A549 treated with AZD2906 at 1 μM for 4 hours (cell line): ENCODE results near the gene AGR2. TPM values are rescaled to one million over a fixed set of nuclear protein-coding genes. Genes with fewer than 3 reads are reported as not detected.

Experiments
- total RNA-seq: library from RNA; stranded (reverse); fragments of 200-300 nt; extraction: Qiagen RNA extraction; gene quantifications from 5 replicates; pipeline ENCODE4 v1.2.3, GENCODE V29; 2022

The AGR2 gene
- total RNA-seq: 95.6 to 172 TPM (median 133 TPM) in 5 replicates

DNA sequence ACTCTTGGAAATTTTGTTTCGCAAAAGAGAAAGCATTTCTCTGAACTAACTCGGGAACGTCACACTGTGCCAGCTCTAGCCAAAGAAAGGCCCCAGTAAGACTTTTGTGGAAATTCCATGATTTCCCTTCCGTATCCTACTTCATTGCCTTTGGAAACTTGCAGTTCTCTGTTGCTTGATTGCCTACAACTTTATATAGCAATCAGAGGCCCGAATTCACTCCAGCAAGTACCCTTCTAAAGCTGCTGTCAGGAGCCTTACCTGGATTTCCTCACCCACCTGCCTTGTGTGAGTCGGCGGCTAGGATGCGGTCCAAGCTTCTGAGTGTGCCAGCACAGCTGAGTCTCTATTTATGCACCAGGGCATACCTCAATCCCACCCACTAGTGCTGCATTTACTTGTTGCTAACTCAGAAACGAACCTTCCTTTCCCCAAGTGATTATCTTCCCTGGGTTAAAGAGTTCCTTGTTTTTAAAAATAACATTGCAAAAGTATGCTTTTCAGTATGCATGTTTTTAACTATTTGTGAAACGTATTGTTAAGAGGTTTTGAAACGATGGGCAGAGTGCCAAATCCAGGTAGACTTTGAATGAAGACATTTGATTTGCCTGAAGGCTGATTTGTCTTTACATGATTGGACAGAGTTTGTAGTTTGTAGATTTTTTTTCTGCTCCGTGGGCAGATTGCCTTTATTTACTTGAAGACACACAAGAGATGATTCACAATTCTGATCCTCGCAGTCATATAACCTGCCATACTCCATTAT is at the start of gene AGR2:
Gene AGR2, minus strand, starts transcription at position 326 of the 766 bp plus-strand sequence. CDS start 3,203 bp downstream, outside the sequence.

DNA sequence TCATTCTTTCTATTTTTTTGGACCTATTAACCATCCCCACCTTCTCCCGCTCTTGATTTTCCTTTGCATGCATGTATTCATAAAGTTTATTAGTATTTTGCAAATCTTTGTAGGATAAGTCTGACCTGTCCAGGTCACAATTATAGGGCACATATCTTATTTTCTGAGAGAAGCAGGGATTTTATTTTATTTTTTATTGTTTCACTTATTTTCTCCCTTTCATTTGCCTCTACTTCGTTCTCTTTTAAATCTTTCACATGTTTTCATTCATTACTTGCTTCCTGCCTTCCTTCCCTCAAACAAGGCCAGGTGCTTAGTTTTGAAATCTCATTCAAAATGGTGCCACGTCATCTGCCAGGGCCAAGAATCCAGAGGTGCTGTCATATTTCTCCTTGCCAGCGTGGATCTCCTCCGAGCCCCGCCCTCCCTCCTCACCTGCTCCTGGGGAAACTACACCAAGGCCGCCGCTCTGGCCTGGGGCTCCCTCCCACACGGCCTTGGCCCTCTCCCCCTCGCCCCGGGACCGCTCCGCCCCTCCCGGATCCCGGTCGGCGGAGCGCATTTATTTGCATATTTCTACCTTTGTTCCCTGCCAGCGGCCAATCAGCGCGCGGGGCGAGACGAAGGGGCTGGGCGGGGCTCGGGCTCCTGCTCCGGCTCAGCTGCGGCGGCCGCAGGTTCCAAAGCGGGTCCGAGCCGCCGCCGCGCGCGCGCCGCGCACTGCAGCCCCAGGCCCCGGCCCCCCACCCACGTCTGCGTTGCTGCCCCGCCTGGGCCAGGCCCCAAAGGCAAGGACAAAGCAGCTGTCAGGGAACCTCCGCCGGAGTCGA is 51.5 kb downstream of the AGR2 start, which contains the start of gene TSPAN13:
Gene TSPAN13, plus strand, starts transcription at position 654 of the 830 bp plus-strand sequence. CDS start 213 bp downstream, outside the sequence.

Other genes with a start within 250 kb of the AGR2 start
- 12.0 to 14.9 TPM (median 12.5 TPM) in 5 replicates for gene ANKMY2, start 159.2 kb downstream of the AGR2 start, total RNA-seq
- gene BZW2, start 158.8 kb downstream of the AGR2 start, total RNA-seq: 86.7 to 102 TPM (median 90.2 TPM) in 5 replicates
- 14.7 to 18.8 TPM (median 17.1 TPM) in 5 replicates for gene TSPAN13, start 51.2 kb downstream of the AGR2 start, total RNA-seq
- gene AGR3, start 77.0 kb upstream of the AGR2 start, total RNA-seq: 0.28 TPM in 1 of 5 replicates, not detected in the others